ENCODE data around the gene SEPTIN10.
"Not testable (repeated sequence)": the region's sequence is repeated elsewhere in the genome, so short reads cannot be mapped to it uniquely, and the experiment has no call there.

SEPTIN10 gene

DNA sequence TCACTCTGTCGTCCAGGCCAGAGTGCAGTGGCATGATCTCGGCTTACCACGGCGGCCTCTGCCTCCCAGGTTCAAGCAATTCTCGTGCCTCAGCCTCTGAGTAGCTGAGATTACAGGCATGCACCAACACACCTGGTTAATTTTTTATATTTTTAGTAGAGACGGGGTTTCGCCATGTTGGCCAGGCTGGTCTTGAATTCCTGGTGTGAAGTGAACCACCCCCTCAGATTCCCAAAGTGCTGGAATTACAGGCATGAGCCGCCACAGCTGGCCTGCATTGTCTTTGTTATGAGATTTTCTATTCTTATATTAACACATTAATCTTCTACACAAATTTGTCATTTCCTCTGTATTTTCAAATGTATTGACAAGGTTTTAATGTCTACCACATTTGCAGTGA lies 75.2 kb downstream of the SEPTIN10 start:
- DNase-seq, result no peak

DNA sequence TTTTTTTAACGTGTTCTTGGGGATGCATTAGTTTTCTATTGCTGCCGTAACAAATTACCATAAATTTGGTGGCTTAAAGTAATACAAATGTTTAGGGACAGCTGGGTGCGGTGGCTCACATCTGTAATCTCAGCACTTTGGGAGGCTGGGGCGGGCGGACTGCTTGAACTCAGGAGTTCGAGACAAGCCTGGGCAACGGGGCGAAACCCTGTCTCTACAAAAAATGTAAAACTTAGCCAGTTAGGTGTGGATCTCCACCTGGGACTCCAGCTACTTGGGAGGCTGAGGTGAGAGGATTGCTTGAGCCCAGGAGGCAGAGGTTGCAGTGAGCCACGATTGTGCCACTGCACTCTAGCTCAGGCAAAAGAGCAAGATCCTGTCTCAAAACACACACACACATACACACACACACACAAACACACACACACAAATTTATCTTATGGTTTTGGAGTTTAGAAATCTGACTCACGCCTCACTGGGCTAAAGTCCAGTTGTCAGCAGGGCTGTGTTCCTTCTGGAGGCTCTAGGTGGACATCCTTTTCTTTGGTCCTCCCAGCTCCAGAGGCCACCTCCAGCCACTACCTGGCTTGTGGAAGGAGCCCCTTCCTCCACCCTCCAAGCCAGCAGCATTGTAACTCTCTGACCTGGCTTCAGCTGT lies 76.1 kb downstream of the SEPTIN10 start:
- DNase-seq, result no peak

DNA sequence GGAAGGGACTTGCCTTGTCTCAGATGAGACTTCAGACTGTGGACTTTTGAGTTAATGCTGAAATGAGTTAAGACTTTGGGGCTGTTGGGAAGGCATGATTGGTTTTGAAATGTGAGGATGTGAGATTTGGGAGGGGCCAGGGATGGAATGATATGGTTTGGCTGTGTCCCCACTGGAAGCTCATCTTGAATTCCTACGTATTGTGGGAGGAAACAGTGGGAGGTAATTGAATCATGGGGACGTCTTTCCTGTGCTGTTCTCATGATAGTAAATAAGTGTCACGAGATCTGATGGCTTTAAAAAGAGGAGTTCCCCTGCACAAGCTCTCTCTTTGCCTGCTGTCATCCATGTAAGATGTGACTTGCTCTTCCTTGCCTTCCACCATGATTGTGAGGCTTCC lies 77.2 kb downstream of the SEPTIN10 start:
- not testable (repeated sequence) for DNase-seq

DNA sequence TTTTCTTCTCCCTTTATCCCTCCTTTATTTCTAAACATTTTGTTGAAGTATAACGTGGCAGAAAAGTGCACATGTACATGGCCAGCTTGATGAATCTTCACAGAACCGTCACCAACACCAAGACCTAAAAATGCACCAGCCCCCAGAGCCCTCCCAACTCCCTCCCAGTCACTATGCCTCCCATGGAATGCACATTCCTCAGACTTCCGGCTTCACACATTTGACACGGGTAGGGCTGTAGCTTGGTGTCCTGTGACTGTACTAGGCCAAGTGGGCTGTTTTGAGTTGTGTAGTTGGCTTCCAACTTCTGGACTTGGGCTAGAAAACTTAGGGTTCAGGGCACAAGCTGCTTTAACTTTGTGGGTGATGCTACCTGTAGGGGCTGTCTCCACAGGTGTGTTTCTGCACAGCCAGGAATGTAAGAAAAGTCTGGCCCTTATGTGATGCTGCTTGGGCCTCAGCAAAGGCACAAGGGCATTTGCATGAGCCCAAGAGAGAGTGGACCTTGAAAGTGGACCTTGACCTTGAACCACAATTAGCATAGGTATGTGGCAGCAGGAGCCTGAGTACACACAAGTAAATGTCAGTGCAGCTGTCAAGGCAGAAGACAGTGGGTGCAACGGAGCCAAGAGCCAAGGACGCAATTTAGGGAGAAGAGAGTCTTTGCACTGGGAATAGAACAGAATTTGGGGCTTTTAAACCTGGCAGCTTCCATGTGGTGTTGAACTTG lies 78.4 kb downstream of the SEPTIN10 start:
- DNase-seq, result no peak

DNA sequence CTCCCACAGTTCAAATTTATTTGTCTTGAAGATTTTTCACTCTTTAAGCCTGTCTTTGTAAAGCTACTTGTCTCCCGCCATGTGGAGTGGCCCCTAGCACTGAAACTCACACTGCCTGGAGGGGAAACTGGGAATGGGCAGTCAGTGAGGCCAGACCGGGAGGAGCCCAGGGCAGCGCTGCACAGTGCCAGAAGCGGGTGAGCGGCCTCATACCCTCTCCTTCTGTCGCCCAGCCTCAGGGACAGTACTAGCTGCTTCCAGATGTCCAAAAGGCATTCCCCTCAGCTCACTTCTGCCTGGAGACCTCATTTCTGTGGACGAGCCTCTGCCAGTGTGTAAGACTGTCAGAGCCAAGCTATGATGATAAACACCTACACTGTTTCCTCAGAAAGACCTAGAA lies 79.9 kb downstream of the SEPTIN10 start:
- DNase-seq, result no peak

DNA sequence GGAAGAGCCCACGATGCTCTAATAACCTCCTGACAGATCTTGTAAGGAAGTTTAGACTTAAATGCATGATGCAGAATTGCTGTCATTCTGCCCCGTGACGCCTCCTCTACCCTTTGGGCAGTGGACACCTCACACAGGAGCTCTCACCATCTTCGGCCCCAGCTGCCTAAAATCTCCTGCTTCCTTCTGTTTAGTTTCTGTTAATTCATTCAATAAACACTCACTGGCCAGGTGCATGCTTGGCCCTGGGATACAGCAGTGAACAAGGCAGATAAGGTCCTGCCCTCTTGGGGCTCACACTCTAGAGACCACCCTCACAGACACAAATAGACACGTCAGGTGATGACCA lies 81.1 kb downstream of the SEPTIN10 start:
- DNase-seq, result no peak

DNA sequence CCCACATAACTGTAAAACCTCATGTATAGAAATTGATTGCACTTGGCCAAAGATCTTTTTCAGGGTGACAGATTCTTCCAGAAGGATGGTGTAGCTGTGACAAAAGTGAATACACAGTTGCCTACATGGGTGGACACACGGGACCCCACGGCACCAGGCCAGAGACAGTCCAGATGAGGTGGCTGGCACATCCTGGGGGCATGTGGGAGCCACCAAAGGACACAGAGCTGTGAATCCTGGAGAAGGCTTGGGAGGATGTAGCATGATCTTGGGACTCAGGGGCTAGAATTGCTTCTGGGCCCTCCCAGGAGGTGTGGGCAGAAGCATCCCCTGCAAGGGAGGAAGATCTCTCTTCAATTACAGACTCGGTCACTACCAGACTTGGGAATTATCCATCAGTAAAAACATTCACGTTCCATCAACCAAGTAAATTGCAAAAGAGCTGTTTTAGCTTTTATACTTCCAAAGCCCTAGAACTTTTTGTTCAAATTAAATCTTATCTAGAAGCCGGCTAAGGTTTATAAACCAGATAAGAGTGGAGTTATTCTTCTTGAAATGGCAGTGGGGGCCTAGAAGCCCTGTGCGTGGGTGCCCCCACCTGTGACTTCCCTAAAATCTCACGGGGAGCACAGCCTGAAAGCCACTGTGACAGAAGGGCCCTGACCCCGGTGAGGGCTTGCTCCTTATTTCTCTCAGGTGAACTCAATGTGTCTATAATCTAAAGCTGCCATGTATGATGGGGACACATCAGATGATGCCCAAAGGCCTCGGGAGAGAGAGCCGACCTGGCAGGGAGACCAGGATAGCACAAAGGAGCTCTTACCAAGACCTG lies 81.7 kb downstream of the SEPTIN10 start:
- DNase-seq, result no peak

DNA sequence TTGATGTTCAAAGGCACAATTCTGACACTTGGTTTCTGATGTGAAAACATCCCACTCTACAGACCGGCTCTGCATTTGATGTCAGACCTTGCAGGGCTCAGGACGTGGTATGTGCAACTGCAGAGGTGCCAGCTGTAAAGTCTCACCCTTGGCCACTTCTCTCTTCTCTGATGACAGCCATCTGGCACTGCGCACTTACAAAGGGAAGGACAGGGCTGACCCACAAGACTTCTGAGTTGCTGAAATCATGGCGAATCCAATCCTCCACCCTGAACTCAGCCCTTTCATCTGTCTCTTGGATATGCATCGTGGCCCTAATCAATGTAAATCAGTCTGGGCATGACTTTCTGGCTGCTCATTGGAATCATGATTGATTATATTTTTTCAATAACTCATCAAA lies 82.5 kb downstream of the SEPTIN10 start:
- no peak for DNase-seq

DNA sequence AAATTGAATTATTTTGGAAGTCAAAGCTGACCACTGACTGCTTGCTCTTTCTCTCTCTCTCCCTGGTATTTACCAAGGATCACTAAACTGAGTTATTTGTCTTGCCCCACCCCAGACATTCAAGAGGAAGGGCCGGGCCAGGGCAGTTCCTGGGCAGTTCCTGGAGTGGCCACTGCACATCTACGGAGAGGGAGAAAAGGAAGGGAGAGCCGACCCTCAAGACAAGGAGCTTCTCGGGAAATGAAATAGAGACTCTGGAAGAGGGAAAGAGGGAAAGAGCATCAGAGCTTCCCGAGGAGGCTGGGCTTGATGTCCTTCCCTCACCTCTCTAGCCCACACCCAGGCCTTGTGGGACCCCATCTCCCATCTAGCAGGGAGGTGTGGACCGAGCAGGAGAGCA lies 83.1 kb downstream of the SEPTIN10 start:
- no peak for DNase-seq

DNA sequence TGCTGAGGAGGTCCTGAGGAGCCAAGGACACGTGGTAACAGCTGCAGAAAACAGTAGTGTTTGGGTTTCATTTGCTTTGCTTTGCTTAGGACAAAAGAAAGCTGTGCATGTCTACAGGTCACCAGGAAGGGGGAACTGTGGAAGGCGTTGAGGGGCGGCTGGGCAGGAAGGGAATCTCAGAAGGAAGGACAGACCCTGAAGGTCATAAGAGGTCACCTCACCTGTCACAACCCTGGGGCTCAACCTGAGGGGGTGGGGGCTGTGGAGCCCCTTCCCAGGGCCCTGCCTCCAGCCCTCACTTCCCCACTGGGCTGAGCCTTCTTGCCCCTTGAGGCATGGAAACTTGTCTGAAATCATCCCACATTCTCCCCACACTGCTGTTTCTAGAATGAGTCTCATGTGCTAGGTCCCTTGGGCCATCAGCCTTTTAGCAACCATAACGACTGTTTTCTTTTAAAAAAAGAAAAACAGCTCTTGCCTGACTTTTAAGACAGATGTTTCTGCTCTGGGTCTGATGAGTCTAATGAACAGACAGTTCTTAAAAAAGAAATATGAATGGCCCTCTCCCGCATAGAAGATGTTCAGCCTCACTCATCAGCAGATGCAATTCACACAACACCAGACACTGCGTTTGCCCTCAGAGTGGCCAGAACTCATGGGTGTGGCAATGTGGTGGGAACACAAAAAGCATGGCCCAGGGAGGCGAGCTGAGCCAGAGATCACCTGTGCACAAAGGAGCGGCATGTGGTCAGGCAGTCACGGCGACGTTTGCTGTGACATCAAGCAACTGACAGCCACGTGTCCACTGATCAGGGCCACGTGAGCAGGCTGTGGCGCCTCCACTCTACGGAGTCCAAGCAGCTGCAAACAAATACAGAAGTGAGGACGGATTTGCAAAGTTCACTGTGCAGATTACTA lies 84.0 kb downstream of the SEPTIN10 start:
- DNase-seq, result no peak

DNA sequence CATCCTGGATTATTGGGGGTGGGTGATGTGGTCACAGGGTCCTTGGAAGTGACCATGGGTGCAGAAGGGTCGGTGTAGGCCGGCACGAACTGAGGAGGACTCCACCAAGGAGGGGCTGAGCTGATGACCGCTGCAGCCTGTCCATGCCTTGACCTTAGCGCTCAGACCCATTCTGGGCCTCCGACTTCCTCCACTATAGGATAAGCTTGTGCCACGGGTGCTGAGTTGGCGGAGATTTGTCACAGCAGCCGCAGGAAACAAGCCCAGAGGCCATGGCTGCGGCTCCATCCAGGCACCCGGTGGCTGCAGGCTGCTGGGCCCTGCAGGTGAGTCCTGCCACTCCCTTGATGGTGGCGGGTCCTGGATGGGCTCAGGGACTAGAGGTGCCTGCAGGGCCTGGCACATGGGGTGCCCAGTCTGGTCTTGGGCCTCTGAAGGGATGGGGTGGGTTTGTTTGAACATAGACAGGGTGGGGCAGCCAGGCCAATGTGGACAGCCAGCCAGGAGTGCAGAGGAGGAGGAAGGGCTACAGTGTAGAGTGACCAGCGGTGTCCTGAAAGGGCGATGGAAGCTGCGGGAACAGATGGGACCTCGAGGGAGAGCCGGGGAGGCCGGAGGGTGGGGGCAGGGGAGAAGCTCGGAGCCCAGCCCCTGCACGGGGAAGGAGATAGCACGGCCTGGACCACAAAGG lies 84.8 kb downstream of the SEPTIN10 start:
- no peak for DNase-seq

DNA sequence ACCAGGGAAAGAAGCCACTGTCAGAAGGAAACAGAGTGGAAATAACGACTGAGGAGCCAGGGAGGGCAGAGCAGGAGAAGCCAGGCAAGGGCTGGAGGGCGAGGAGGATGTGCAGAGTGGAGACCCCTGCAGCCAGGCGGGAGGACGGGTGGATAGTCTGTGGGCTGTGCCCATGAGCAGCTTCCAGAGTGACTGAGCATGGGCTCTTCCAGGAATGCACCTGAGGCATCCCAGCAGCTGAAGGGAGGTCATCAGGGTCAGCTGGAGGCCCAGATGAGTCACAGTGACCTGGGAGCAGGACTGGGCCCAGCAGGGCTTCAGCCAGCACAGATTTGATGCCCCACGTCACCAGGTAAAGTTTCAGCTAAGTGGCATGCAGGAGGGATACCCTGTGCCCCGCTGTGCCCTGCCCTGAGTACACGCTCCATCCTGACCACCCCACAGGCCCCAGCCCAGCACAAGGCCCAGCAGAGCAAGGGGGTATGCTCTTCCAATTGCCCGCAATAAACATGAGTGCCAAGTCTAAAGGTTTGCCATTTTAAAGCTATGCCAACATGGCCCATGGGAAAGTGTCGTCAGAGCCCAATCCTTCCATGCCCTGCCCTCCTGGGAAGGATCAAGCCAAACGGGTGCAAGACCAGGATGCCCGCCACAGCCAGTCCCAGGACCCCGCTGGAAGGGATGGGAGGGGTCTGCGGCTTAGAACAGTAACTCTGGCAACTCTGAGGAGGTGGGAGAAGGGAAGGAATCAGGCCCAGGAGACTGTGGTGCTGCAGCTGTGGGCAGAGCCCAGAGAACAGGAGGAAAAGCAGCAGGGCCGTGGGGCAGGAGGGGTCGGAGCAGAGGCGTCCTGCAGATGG lies 85.7 kb downstream of the SEPTIN10 start:
- DNase-seq, result no peak

DNA sequence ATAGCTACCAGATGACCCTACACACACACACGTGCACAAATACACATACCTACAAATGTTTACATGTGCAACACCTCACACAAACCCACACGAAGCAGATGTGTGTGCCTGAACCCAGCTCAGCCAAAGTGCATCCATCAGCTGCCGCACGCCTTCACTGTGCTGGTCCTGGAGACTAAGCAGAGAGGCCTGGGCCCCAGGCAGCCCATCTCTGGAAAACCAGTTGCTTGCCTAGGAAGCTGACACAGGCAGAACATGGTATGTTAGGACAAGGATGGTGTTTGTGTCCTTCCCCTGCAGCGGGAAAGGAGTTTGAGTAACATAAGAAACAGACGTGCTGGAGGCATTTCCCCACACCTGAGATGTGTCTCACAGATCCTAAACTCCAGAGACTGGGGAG lies 86.7 kb downstream of the SEPTIN10 start:
- no peak for DNase-seq

DNA sequence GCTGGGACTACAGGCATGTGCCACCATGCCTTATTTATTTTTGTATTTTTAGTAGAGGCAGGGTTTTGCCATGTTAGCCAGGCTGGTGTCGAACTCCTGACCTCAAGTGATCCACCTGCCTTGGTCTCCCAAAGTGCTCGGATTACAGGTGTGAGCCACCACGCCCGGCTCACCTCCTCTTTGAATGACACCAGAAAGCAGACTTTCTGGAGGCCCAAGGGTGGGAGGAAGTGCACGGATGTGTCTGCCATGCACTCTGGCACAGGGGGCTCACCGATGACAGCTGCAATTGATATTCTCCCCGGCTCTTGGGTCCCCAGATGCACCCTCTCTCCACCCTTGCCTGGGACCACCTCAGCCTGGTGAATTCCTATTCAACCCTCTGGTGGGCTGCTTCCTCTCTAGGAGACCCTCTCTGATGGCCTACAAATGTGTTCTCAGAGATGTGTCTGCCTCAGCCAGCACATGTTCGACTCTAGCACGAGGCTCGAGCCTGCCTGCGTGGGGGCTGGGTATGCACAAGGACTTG lies 87.3 kb downstream of the SEPTIN10 start:
- DNase-seq, result no peak

DNA sequence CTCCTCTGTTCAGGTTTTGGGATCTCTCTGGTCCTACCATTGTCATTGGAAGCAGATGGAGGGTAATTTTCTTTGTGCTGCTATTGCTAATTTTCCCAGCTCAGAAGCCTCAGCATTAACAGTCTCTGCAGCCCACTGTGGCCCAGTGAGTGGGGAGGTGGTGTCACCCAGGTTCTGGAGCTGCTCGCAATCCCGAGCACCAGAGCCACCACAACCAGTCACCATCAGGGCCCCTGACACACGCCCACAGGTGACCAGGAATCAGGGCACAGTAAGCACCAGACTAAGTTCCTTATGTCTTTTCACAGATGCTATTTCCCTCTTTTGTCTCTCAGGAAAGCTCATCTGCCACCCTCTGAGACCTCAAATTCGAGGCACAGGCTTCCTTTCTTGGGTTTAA lies 87.9 kb downstream of the SEPTIN10 start:
- DNase-seq, result no peak

DNA sequence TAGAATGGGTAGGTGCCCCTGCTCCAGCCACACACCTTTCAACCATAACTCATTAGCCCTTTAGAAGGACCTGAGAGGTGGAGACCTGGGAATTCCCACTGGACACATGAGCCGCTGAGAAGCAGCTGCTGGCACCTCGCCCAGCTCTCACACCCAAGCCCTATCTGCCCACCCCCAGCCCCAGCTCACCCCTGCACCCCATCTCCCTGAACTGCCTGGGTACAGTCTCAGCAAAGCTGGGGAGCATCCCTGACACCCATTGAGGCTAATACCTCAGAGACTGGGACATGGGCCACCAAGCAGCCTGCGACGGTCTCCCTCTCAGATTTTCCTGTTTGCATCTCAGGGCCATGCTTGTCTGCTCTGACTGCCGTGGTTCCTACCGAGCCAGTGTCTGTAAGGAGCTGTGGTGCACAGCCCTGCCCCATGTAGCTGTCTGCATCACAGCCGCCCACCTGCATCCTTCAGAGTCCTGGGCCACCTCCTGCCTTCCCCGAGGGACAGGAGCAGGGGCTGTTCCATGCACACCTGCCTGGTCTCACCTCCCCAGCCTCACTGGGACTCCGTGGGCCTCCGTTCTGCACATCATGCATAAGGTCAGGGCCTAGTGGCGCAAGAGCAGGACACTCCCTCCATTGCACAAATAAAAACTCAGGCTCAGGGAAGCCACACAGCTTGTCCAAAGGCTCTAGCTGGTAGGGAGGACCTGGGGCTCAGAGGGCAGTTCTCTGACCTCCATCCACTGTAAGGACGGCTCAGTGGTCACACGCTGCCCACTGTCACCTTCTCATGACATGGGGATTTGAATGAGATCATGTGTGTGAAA lies 90.0 kb downstream of the SEPTIN10 start:
- no peak for DNase-seq

DNA sequence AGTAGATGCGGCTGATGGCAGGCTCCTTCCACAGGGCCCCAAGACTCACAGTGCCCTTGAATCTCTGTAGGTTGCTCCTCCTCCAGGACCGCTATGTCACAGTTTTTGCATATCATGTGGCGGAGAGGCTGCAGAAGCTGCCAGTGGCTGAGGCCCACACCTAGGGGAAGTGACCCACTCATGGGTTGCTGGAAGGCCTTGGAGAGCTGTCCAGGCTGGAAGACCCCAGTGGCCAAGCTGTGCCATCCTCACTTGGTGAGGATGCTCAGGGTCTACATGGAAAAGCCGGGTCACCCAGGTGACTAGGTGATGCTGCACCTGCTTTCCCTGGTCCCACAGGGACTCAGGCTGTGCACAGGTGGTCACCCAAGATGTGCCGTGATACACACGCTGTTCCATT lies 90.6 kb downstream of the SEPTIN10 start:
- no peak for DNase-seq

DNA sequence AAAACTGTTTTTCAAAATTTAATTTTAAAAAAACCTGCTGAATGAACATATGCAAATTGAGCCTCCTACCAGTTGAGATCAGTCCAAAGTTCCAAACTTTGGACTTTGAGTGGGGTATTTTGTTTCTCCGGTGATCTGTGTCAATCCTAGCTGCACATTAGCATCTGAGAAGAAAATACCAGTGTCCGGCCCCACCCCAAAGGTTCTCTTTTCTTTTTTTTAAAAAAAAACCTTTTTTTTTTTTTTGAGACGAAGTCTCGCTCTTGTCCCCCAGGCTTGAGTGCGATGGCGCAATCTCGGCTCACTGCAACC lies 91.7 kb downstream of the SEPTIN10 start:
- no peak for DNase-seq

DNA sequence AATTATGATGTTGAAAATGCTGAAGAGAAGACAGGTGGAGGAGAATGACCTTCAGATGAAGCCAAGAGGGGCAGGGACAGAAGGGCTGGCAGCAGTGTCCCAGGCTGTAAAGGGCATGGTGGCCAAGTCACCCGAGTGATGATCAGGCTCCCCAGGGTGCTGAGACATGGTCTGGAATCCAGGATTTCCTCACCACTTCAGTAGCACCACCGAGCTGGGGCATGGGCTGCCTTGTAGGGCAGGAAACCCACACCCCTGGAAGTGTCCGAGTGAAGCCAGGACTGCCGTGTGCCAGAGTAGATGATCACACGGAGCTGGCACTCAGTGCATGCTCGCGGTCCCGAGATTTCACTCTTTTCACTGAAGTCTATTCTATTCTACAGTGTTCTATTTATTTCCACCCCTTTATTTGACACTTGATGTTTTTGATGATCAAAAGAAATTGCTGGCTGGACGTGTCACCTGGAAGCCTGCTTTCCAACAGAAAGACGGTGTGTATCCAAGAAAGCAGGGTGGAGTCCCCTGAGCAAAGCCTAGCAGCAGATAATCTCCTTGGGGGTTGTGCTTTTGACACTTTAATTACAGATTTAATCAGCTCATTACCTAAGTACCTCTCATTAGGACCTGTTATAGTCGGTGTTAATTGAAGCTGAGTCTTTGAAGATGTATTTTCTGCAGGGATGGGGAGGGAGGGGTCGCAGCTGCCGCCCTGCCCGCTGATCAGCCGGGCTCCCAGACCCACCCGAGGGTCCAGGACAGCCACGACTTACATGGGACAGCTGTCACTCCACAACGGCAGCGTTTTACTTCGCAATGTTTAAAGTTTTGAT lies 92.3 kb downstream of the SEPTIN10 start:
- no peak for DNase-seq
